Measurements from ENCODE around the gene HDAC5.
"Not testable (repeated sequence)": the region's sequence is repeated elsewhere in the genome, so short reads cannot be mapped to it uniquely, and the experiment has no call there.

- not testable (repeated sequence) for TF ChIP-seq REST (IDR thresholded peaks at IDR 0.05; ENCODE audit: insufficient read depth in 1 of 2, low read depth in 2 of 2, low read length in 1 of 2); CTCF (IDR thresholded peaks at IDR 0.05); POLR2AphosphoS5 (IDR thresholded peaks at IDR 0.05; ENCODE audit: low read depth, low read length); SIN3A (IDR thresholded peaks at IDR 0.05; ENCODE audit: borderline replicate concordance, insufficient read depth, low read depth, low read length); TCF7L2 (IDR thresholded peaks at IDR 0.05; ENCODE audit: low read depth, low read length)
Observed at GRCh38 chr17:44120281-44120680, 3.2 kb downstream of the HDAC5 start.
